ENCODE results near the gene IRX4. TPM values are rescaled to one million over a fixed set of nuclear protein-coding genes. Genes with fewer than 3 reads are reported as not detected.

Gene IRX4
- total RNA-seq, result not detected

- no peak within 1 kb of the TSS for H3K27ac ChIP-seq
- intact Hi-C loops (cut with DNase I), result no loop called here
- H3K4me3 ChIP-seq, result no peak within 1 kb of the TSS
- TF ChIP-seq CTCF (IDR thresholded peaks at IDR 0.05), result no peak
- H3K9ac ChIP-seq (ENCODE audit: low read depth in 2 of 2, low read length in 2 of 2), result no peak within 1 kb of the TSS
- H3K36me3 ChIP-seq, result no peaks in the 10 kb centered on the region
- H3K9me3 ChIP-seq, result no peaks in the 10 kb centered on the region
- H3K4me1 ChIP-seq, result no peaks in the 10 kb centered on the region
- H3K27me3 ChIP-seq, result peaks cover 90% of the 10 kb centered on the region
- DNase-seq, result no peak
Measured at GRCh38 chr5:1882337-1883119, at the start of gene IRX4. IRX4 (minus strand) TSS chr5:1882925; CDS start chr5:1882647, 278 bp downstream.

GRCh38 chr5:1931604-1932231, 49.0 kb upstream of the IRX4 start:
- Histone ChIP-seq H3K27me3 (peaks cover 17% of the 10 kb centered on the region), H3K4me1 (no peaks in the 10 kb centered on the region), H3K4me3 (peak overlapping the region; percentile 22), H3K27ac (no peak overlapping the region), H3K9ac (ENCODE audit: low read depth in 2 of 2, low read length in 2 of 2) (peak overlapping the region in 1 of 2 donors; percentile 24), H3K9me3 (no peaks in the 10 kb centered on the region), H3K36me3 (no peaks in the 10 kb centered on the region)
- DNase-seq, result no peak
- intact Hi-C loops (cut with DNase I), result no loop called here
- no peak for TF ChIP-seq CTCF (IDR thresholded peaks at IDR 0.05)

GRCh38 chr5:1930880-1931603, 48.3 kb upstream of the IRX4 start:
- intact Hi-C loops (cut with DNase I), result no loop called here
- no peaks in the 10 kb centered on the region for H3K36me3 ChIP-seq
- no peak overlapping the region for H3K27ac ChIP-seq
- H3K4me3 ChIP-seq, result peak overlapping the region; percentile 22
- H3K9me3 ChIP-seq, result no peaks in the 10 kb centered on the region
- peaks cover 17% of the 10 kb centered on the region for H3K27me3 ChIP-seq
- DNase-seq, result no peak
- H3K4me1 ChIP-seq, result no peaks in the 10 kb centered on the region
- H3K9ac ChIP-seq (ENCODE audit: low read depth in 2 of 2, low read length in 2 of 2), result no peak overlapping the region
- TF ChIP-seq CTCF (IDR thresholded peaks at IDR 0.05), result no peak

- Histone ChIP-seq H3K4me3 (no peak overlapping the region), H3K9ac (ENCODE audit: low read depth in 2 of 2, low read length in 2 of 2) (no peak overlapping the region), H3K27me3 (peaks cover 17% of the 10 kb centered on the region), H3K9me3 (no peaks in the 10 kb centered on the region), H3K27ac (no peak overlapping the region), H3K36me3 (no peaks in the 10 kb centered on the region), H3K4me1 (no peaks in the 10 kb centered on the region)
- intact Hi-C loops (cut with DNase I), result no loop called here
- DNase-seq, result no peak
- no peak for TF ChIP-seq CTCF (IDR thresholded peaks at IDR 0.05)
Measured at GRCh38 chr5:1930501-1930879, 47.8 kb upstream of the IRX4 start.

GRCh38 chr5:1929108-1929991, 46.6 kb upstream of the IRX4 start:
- no peak for DNase-seq
- Histone ChIP-seq H3K9me3 (no peaks in the 10 kb centered on the region), H3K27ac (no peak overlapping the region), H3K9ac (ENCODE audit: low read depth in 2 of 2, low read length in 2 of 2) (no peak overlapping the region), H3K36me3 (no peaks in the 10 kb centered on the region), H3K4me3 (no peak overlapping the region), H3K27me3 (peaks cover 17% of the 10 kb centered on the region), H3K4me1 (no peaks in the 10 kb centered on the region)
- intact Hi-C loops (cut with DNase I), result no loop called here
- no peak for TF ChIP-seq CTCF (IDR thresholded peaks at IDR 0.05)
